Endothelial cell of umbilical vein (primary cell): ENCODE measurements around the gene C3orf52. TPM values are rescaled to one million over a fixed set of nuclear protein-coding genes. Genes with fewer than 3 reads are reported as not detected.

ENCODE experiments used
- BruUV-seq: library from RNA; stranded (reverse); fragments of 400-500 nt; replicated peaks from 2 replicates; lab custom pipeline; 2021; lab: Mats Ljungman, UMichigan
- CTCF ChIA-PET: fragments of 300-600, 350-600 bp; sonication (Branson Sonifier 250); formaldehyde crosslinking; loops from one replicate; lab custom pipeline; 2021; ENCODE audit warnings: antibody characterized with exemption, inconsistent platforms; lab: Charles Lee
- POLR2A ChIA-PET: fragments of 300-600, 350-600 bp; sonication (Branson Sonifier 250); formaldehyde crosslinking; loops from one replicate; lab custom pipeline; 2021; ENCODE audit warnings: antibody characterized with exemption, inconsistent platforms; lab: Charles Lee
- DNase-seq: peaks from one replicate; pipeline ENCODE4 v3.0.0-alpha.2; 2011; ENCODE audit warnings: low read depth, low spot score
- FAIRE-seq: peaks from 2 replicates; lab custom pipeline; 2011; peaks lifted over from hg19 to GRCh38; lab: Jason Lieb, UNC
- H2AFZ ChIP-seq: 2 replicates; pipeline ENCODE4 v1.6.0; 2012; ENCODE audit warnings: low read depth, low read length, control low read depth, inconsistent platforms
- H3K27ac ChIP-seq: 2 replicates; pipeline ENCODE4 v1.5.1; 2011; ENCODE audit warnings: low read depth, mild to moderate bottlenecking, control low read depth, low read length, moderate library complexity; ENCODE audit not compliant: insufficient read depth
- H3K27me3 ChIP-seq, 2 experiments: 2 replicates each; pipeline versions ENCODE4 v1.6.0 to v1.6.1; 2011; ENCODE audit warnings: low read length in 2 of 2, mixed read lengths in 1 of 2; ENCODE audit not compliant: control insufficient read depth in 2 of 2, insufficient read depth in 2 of 2
- H3K36me3 ChIP-seq, 2 experiments: 2 replicates in 1 of 2; 3 replicates in 1 of 2; pipeline ENCODE4 v1.5.1; 2011; ENCODE audit warnings: low read length in 2 of 2, mild to moderate bottlenecking in 1 of 2, moderate library complexity in 1 of 2; ENCODE audit not compliant: control insufficient read depth in 2 of 2, insufficient read depth in 2 of 2; ENCODE audit errors: extremely low read depth in 1 of 2
- H3K4me1 ChIP-seq: 3 replicates; pipeline ENCODE4 v1.5.1; 2011; ENCODE audit warnings: mild to moderate bottlenecking, low read length; ENCODE audit not compliant: control insufficient read depth, insufficient read depth; ENCODE audit errors: extremely low read depth
- H3K4me2 ChIP-seq: 2 replicates; pipeline ENCODE4 v1.6.1; 2011; ENCODE audit warnings: low read length, control low read depth, mixed read lengths; ENCODE audit not compliant: insufficient read depth
- H3K4me3 ChIP-seq, 3 experiments: fragments of 200-600 bp in 1 of 3; sonication (generic), shearing (Covaris generic) in 1 of 3; replicated peaks in 1 of 3; 2 replicates each; pipeline ENCODE4 v1.5.1; 2011 to 2016; ENCODE audit warnings: control low read depth in 3 of 3, low read length in 3 of 3, mild to moderate bottlenecking in 2 of 3, inconsistent platforms in 1 of 3, low read depth in 1 of 3, moderate library complexity in 1 of 3; ENCODE audit not compliant: insufficient read depth in 1 of 3
- H3K79me2 ChIP-seq: 2 replicates; pipeline ENCODE4 v1.6.0; 2012; ENCODE audit warnings: low read length, inconsistent platforms; ENCODE audit not compliant: control insufficient read depth, insufficient read depth
- H3K9ac ChIP-seq: replicated peaks from 2 replicates; pipeline ENCODE3; 2011; ENCODE audit warnings: low read length, control low read depth; ENCODE audit not compliant: insufficient read depth; ENCODE audit errors: extremely low read depth
- H3K9me1 ChIP-seq: replicated peaks from 3 replicates; pipeline ENCODE4 v1.6.0; 2011; ENCODE audit warnings: mild to moderate bottlenecking, low read length; ENCODE audit not compliant: control insufficient read depth, insufficient read depth; ENCODE audit errors: extremely low read depth
- H3K9me3 ChIP-seq: replicated peaks from 2 replicates; pipeline ENCODE4 v1.5.1; 2012; ENCODE audit warnings: low read length, inconsistent platforms; ENCODE audit not compliant: control insufficient read depth, insufficient read depth
- H4K20me1 ChIP-seq: replicated peaks from 2 replicates; pipeline ENCODE3; 2011; ENCODE audit warnings: mild to moderate bottlenecking, low read length; ENCODE audit not compliant: control insufficient read depth, insufficient read depth; ENCODE audit errors: extremely low read depth
- EZH2 ChIP-seq: IDR thresholded peaks from 2 replicates; pipeline ENCODE4 v1.6.1; 2012; ENCODE audit warnings: borderline replicate concordance, low read depth, mild to moderate bottlenecking, moderate library complexity, low read length, inconsistent platforms; ENCODE audit not compliant: severe bottlenecking
- FOS ChIP-seq: IDR thresholded peaks from 2 replicates; pipeline ENCODE4 v1.6.1; 2011; ENCODE audit warnings: mild to moderate bottlenecking, low read length, moderate library complexity, borderline replicate concordance; ENCODE audit not compliant: insufficient read depth
- GATA2 ChIP-seq: IDR thresholded peaks from 2 replicates; pipeline ENCODE4 v1.7.0; 2011; ENCODE audit warnings: low read depth, mild to moderate bottlenecking, moderate library complexity, mixed read lengths, low read length; ENCODE audit not compliant: insufficient read length, insufficient read depth
- JUN ChIP-seq: IDR thresholded peaks from 2 replicates; pipeline ENCODE4 v1.6.1; 2011; ENCODE audit warnings: borderline replicate concordance, low read depth; ENCODE audit not compliant: insufficient read length, insufficient read depth
- MAX ChIP-seq: IDR thresholded peaks from 2 replicates; pipeline ENCODE4 v1.6.1; 2011; ENCODE audit not compliant: insufficient read depth, insufficient read length
- POLR2A ChIP-seq: IDR thresholded peaks from 2 replicates; pipeline ENCODE4 v1.6.1; 2012; ENCODE audit warnings: low read depth, mild to moderate bottlenecking, control low read depth, low read length
- POLR2AphosphoS5 ChIP-seq: IDR thresholded peaks from 2 replicates; pipeline ENCODE4 v1.6.1; 2012; ENCODE audit warnings: low read depth, mild to moderate bottlenecking, control low read depth, low read length, moderate library complexity; ENCODE audit not compliant: insufficient read depth
- dilution Hi-C: fragments of 300-500 bp; cut with MboI; formaldehyde crosslinking; loops from one replicate; pipeline ENCODE4 v1.15.0; 2019; ENCODE audit warnings: low sequenced_read_pairs; ENCODE audit not compliant: extremely low pct_ligation_motif_present
- intact Hi-C: fragments of 100-400 bp; cut with micrococcal nuclease; formaldehyde crosslinking; loops from one replicate; pipeline ENCODE4 v1.10.0; 2022
- polyA plus RNA-seq, 4 experiments: library from polyadenylated mRNA; depleted of rRNA in 3 of 4; stranded (reverse) in 3 of 4; unstranded in 1 of 4; fragments of >200 nt; gene quantifications; 2 replicates each; pipeline versions ENCODE4 v1.2.1 to v1.2.3, GENCODE V29; 2011 to 2012; ENCODE audit warnings: missing spikeins in 1 of 4
- total RNA-seq: library from RNA; stranded (reverse); gene quantifications from 2 replicates; pipeline ENCODE4 v1.2.3, GENCODE V29; 2021
- TF ChIP-seq, protein P1 (sequence below), 2 donors: IDR thresholded peaks; 1 replicate in 1 of 2; 2 replicates in 1 of 2; pipeline ENCODE4 v1.5.1; 2011; ENCODE audit warnings: low read length in 2 of 2, mild to moderate bottlenecking in 2 of 2, moderate library complexity in 2 of 2, control low read depth in 1 of 2, inconsistent platforms in 1 of 2, low read depth in 1 of 2; ENCODE audit not compliant: insufficient read depth in 1 of 2; ENCODE audit errors: extremely low read depth in 1 of 2

C3orf52 gene
- total and polyA plus RNA-seq, 2 donors (not counting 3 experiments of a cell fraction or from before 2014, with no cell fraction given) = 4.2 to 4.6 TPM

- CTCF ChIA-PET = no interaction called here
- no peaks in the 10 kb centered on the region for H4K20me1 ChIP-seq
- H2AFZ ChIP-seq = peak overlapping the region; percentile 21
- H3K4me1 ChIP-seq = peaks cover 17% of the 10 kb centered on the region
- H3K36me3 ChIP-seq = no peaks in the 10 kb centered on the region
- FAIRE-seq (peak; percentile 91), DNase-seq (peak; percentile 91)
- H3K79me2 ChIP-seq = no peaks in the 10 kb centered on the region
- POLR2A ChIA-PET = no interaction called here
- TF ChIP-seq POLR2A = peak; percentile 17
- TF ChIP-seq MAX = no peak
- peak; percentile 59 for TF ChIP-seq JUN
- TF ChIP-seq FOS = peak; percentile 81
- peak; percentile 45 for TF ChIP-seq POLR2AphosphoS5
- peak; percentile 94 for TF ChIP-seq GATA2
- TF ChIP-seq, protein P1, sequence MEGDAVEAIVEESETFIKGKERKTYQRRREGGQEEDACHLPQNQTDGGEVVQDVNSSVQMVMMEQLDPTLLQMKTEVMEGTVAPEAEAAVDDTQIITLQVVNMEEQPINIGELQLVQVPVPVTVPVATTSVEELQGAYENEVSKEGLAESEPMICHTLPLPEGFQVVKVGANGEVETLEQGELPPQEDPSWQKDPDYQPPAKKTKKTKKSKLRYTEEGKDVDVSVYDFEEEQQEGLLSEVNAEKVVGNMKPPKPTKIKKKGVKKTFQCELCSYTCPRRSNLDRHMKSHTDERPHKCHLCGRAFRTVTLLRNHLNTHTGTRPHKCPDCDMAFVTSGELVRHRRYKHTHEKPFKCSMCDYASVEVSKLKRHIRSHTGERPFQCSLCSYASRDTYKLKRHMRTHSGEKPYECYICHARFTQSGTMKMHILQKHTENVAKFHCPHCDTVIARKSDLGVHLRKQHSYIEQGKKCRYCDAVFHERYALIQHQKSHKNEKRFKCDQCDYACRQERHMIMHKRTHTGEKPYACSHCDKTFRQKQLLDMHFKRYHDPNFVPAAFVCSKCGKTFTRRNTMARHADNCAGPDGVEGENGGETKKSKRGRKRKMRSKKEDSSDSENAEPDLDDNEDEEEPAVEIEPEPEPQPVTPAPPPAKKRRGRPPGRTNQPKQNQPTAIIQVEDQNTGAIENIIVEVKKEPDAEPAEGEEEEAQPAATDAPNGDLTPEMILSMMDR (IDR thresholded peaks at IDR 0.05; ENCODE audit: extremely low read depth in 1 of 2, insufficient read depth in 1 of 2, low read depth in 1 of 2, low read length in 2 of 2) = no peak
- TF ChIP-seq EZH2 = no peak
- H3K4me3 ChIP-seq = no peak overlapping the region
- no peaks in the 10 kb centered on the region for H3K27me3 ChIP-seq
- no peaks in the 10 kb centered on the region for H3K9me3 ChIP-seq
- intact Hi-C loops = loop anchor here (1.0 kb wide), 1 partner anchor 22 kb away; no protein-coding TSS in a partner anchor
- H3K9me1 ChIP-seq = no peaks in the 10 kb centered on the region
- H3K27ac ChIP-seq = peak overlapping the region; percentile 68
- H3K4me2 ChIP-seq = peak overlapping the region; percentile 21
- BruUV-seq = TSS peak; percentile 87
- dilution Hi-C loops = no loop called here
- peak overlapping the region; percentile 40 for H3K9ac ChIP-seq
These were observed 11.3 kb upstream of the C3orf52 start for GRCh38 chr3:112074616-112075497.
